ENCODE data around the gene CAVIN4.

The CAVIN4 gene

GRCh38 chr9:100589582-100589981 is 11.7 kb downstream of the CAVIN4 start:
- DNase-seq (ENCODE audit: low read depth in 2 of 3, low spot score in 2 of 3) = no peak

DNA sequence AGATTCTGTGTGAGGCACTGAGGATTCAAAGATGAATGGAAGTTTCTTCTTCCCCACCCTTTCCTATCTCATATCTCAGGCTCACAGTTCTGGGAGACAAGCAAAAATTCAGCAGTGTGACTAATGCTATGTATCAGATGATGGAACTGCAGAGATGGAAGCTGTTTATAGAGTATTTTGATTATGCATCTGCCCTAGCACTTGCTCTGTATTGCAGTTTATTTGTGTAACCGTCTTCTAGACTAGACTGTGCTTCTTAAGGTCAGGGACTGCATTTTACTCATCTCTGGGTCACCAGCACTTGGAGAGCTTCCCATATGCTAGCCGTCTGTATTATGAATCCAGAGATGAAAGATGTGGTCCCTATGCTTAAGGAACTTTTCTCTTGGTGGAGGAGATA is 12.6 kb downstream of the CAVIN4 start:
- no peak for DNase-seq (ENCODE audit: low read depth in 2 of 3, low spot score in 2 of 3)

GRCh38 chr9:100591139-100591538 is 13.3 kb downstream of the CAVIN4 start:
- DNase-seq (ENCODE audit: low read depth in 2 of 3, low spot score in 2 of 3) = no peak

- DNase-seq (ENCODE audit: low read depth in 2 of 3, low spot score in 2 of 3) = no peak
These were observed 13.9 kb downstream of the CAVIN4 start for GRCh38 chr9:100591639-100592412.

DNA sequence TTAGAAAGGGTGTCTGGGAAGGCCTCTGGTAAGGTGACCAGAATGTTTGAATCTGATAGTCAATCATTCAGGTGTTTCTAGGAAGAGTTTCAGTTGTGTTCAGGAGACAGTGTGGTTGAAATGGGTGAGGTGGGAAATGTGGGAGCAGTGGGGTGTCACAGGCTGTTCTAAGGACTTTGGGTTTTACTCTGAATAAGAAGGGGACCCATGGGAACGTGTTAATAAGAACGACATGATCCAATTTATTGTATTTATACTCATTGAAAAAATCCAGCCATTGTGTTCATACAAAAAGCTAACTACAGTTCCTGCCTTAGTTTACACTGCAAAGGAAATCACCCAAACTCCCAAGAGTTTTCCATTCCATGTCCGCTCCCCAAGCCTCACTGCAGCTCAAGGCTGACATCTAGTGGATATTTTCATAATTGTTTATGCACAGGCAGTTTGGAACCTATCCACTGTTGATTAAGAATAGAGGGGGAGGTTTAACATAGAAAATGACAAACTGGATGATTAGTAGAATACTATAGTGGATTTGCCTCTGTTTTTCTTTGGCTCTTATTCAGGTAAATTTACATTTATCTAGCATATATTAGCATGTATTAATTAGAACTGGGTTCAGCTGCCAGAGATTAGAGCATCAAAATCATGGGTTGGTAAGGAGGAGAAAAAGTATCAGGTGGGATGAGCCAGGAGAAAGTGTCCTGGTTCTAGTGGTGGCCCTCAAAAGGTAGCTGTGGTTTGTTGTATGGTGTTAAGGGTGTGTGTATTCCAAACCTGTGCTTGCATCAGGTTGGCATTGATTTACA is 17.7 kb downstream of the CAVIN4 start:
- DNase-seq (ENCODE audit: low read depth in 2 of 3, low spot score in 2 of 3) = no peak

GRCh38 chr9:100597236-100597635 is 19.4 kb downstream of the CAVIN4 start:
- no peak for DNase-seq (ENCODE audit: low read depth in 2 of 3, low spot score in 2 of 3)

DNA sequence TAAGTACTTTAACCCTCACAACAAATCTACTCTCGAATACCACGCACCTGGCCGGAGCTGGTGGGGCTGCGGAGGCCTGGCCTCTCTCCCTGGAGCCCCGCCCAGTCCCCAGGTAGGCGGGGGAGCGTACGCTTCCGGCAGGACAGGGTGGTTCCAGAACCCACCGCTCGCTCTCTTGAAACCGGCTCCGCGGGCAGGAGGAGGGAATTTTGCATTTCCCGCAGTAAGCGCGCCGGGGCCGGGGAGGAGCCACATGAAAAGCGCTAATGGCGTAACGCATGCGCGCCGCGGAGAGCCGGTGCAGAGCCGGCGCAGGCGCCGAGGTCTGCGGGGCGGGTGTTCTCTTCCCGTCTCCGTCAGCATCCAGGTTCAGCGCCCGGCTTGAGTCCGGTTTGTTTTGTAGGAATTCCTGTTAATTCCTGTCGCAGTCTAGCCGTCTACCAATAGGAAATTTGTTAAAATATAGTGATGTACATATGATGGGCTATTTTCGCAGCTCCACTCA is 20.8 kb downstream of the CAVIN4 start:
- peak; percentile 52 to 61 (median 52) for DNase-seq (ENCODE audit: low read depth in 2 of 3, low spot score in 2 of 3)

DNA sequence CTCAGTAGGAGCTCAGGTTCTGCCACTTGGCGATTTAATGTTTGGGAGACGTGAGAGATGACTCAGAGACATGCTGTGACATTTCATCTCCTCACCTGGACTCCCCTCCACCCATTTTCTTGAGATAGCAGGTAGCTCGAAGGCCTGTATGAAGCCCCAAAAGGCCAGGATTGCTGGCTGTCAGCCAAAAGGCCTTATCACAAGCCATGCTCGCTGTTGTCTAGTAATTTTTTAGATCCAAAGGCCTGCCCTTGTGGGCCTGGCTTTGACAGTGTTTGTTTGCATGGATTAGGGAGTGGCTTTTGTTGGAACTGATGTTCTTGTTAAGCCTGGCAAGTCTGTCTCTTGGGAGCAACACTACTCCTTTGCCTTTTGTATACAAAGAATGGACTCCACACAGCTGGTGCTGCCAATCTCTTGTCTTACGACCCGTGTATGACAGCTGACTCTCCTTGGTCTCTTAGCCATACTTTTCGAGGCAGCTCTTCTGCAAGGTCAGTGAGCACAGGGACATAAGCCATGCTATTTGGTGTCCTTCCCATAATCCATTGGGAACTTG is 22.7 kb downstream of the CAVIN4 start:
- no peak for DNase-seq (ENCODE audit: low read depth in 2 of 3, low spot score in 2 of 3)

GRCh38 chr9:100601216-100601615 is 23.3 kb downstream of the CAVIN4 start:
- DNase-seq (ENCODE audit: low read depth in 2 of 3, low spot score in 2 of 3) = no peak

GRCh38 chr9:100602342-100602801 is 24.5 kb downstream of the CAVIN4 start:
- no peak for DNase-seq (ENCODE audit: low read depth in 2 of 3, low spot score in 2 of 3)

GRCh38 chr9:100605405-100605804 is 27.5 kb downstream of the CAVIN4 start:
- no peak for DNase-seq (ENCODE audit: low read depth in 2 of 3, low spot score in 2 of 3)

- no peak for DNase-seq (ENCODE audit: low read depth in 2 of 3, low spot score in 2 of 3)
These were observed 41.3 kb downstream of the CAVIN4 start for GRCh38 chr9:100619194-100619593.

GRCh38 chr9:100619665-100620064 is 41.8 kb downstream of the CAVIN4 start:
- no peak for DNase-seq (ENCODE audit: low read depth in 2 of 3, low spot score in 2 of 3)

- no peak for DNase-seq (ENCODE audit: low read depth in 2 of 3, low spot score in 2 of 3)
These were observed 46.1 kb downstream of the CAVIN4 start for GRCh38 chr9:100623969-100624368.

DNA sequence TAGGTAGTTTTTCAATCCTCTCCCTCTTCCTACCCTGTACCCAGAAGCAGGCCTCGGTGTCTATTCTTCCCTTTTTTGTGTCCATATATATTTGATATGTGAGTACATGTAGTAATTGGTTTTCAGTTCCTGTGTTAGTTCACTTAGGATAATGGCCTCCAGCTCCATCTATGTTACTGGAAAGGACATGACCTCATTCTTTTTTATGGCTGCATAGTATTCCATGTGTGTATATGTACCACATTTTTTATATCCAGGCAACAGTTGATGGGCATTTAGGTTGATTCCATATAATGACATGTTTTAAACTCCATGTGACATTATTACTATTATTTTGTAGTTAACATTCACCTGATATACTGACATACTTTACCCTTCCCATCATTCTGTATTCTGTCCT is 49.1 kb downstream of the CAVIN4 start:
- no peak for DNase-seq (ENCODE audit: low read depth in 2 of 3, low spot score in 2 of 3)

- DNase-seq (ENCODE audit: low read depth in 2 of 3, low spot score in 2 of 3) = no peak
These were observed 59.9 kb downstream of the CAVIN4 start for GRCh38 chr9:100637787-100638186.
